B cell (primary cell): ENCODE results near the gene RAB3C. TPM values are rescaled to one million over a fixed set of nuclear protein-coding genes. Genes with fewer than 3 reads are reported as not detected.

ENCODE experiments used
- ATAC-seq: fragments of 200-7000 bp; cut with Tn5 transposase; one replicate; pipeline ENCODE4 v1.10.0; 2021; ENCODE audit warnings: low read depth, mild to moderate bottlenecking, moderate number of reproducible peaks, moderate library complexity
- CTCF ChIA-PET: fragments of 350-600 bp; sonication (Branson Sonifier 250); formaldehyde crosslinking; loops from one replicate; lab custom pipeline; 2021; ENCODE audit warnings: antibody characterized with exemption, inconsistent platforms; lab: Charles Lee
- POLR2A ChIA-PET: fragments of 350-600 bp; sonication (Branson Sonifier 250); formaldehyde crosslinking; loops from one replicate; lab custom pipeline; 2021; ENCODE audit warnings: antibody characterized with exemption; lab: Charles Lee
- DNase-seq: peaks from one replicate; pipeline ENCODE4 v3.0.0; 2013
- H2AFZ ChIP-seq: 2 replicates; pipeline ENCODE4 v1.6.1; 2012; ENCODE audit warnings: mild to moderate bottlenecking, low read depth, low read length; ENCODE audit not compliant: insufficient read depth, poor library complexity, severe bottlenecking
- H3K27ac ChIP-seq, 2 donors: 1 replicate in 1 of 2; 2 replicates in 1 of 2; pipeline ENCODE4 v1.5.1; 2012 to 2013; ENCODE audit warnings: low read length in 2 of 2, mild to moderate bottlenecking in 2 of 2, moderate library complexity in 1 of 2
- H3K27me3 ChIP-seq, 4 experiments: fragments of 200-600 bp in 1 of 4; sonication (generic) in 1 of 4; replicated peaks in 1 of 4; 1 replicate in 2 of 4; 2 replicates in 2 of 4; pipeline versions ENCODE4 v1.6.1 to v1.7.0; 2013 to 2016; ENCODE audit warnings: low read length in 3 of 4, mild to moderate bottlenecking in 2 of 4, mixed read lengths in 1 of 4, moderate library complexity in 1 of 4; ENCODE audit not compliant: insufficient read depth in 4 of 4, control insufficient read depth in 3 of 4; ENCODE audit errors: control extremely low read depth in 1 of 4
- H3K36me3 ChIP-seq, 2 experiments: replicated peaks in 1 of 2; 1 replicate in 1 of 2; 2 replicates in 1 of 2; pipeline versions ENCODE4 v1.6.1 to v1.7.1; 2013; ENCODE audit warnings: low read length in 1 of 2; ENCODE audit not compliant: insufficient read depth in 2 of 2, control insufficient read depth in 1 of 2; ENCODE audit errors: control extremely low read depth in 1 of 2, extremely low read depth in 1 of 2
- H3K4me1 ChIP-seq, 2 donors: fragments of 200-600 bp in 1 of 2; sonication (generic) in 1 of 2; 1 replicate in 1 of 2; 2 replicates in 1 of 2; pipeline versions ENCODE4 v1.5.1 to v1.6.1; 2013 to 2017; ENCODE audit warnings: low read length in 2 of 2; ENCODE audit not compliant: control insufficient read depth in 2 of 2, insufficient read depth in 2 of 2
- H3K4me2 ChIP-seq: replicated peaks from 2 replicates; pipeline ENCODE3; 2012; ENCODE audit warnings: mild to moderate bottlenecking, low read depth, low read length; ENCODE audit not compliant: poor library complexity, severe bottlenecking
- H3K4me3 ChIP-seq, 5 experiments: fragments of 200-600 bp in 1 of 5; sonication (generic) in 1 of 5; 1 replicate in 3 of 5; 2 replicates in 2 of 5; pipeline versions ENCODE4 v1.5.1 to v1.7.0; 2011 to 2016; ENCODE audit warnings: low read length in 4 of 5, mild to moderate bottlenecking in 4 of 5, low read depth in 2 of 5, control low read depth in 1 of 5, moderate library complexity in 1 of 5; ENCODE audit not compliant: insufficient read depth in 1 of 5; ENCODE audit errors: control extremely low read depth in 1 of 5, extremely low read depth in 1 of 5
- H3K79me2 ChIP-seq: fragments of 200-600 bp; sonication (generic); one replicate; pipeline ENCODE4 v1.6.0; 2016; ENCODE audit warnings: low read length; ENCODE audit not compliant: control insufficient read depth, insufficient read depth
- H3K9ac ChIP-seq: fragments of 200-600 bp; sonication (generic); 2 replicates; pipeline ENCODE4 v1.6.1; 2017; ENCODE audit warnings: mild to moderate bottlenecking, low read length, moderate library complexity
- H3K9me3 ChIP-seq, 3 donors: one replicate each; pipeline versions ENCODE4 v1.6.1 to v1.7.1; 2013; ENCODE audit warnings: low read length in 2 of 3; ENCODE audit not compliant: control insufficient read depth in 2 of 3, insufficient read depth in 1 of 3; ENCODE audit errors: control extremely low read depth in 1 of 3
- H4K20me1 ChIP-seq: 2 replicates; pipeline ENCODE4 v1.6.0; 2012; ENCODE audit warnings: mild to moderate bottlenecking, low read length; ENCODE audit not compliant: insufficient read depth, control insufficient read depth, poor library complexity, severe bottlenecking
- H3K27ac Mint-ChIP-seq: one replicate; pipeline ENCODE4 v1.8.0; 2021; ENCODE audit warnings: mixed read lengths
- H3K27me3 Mint-ChIP-seq: one replicate; pipeline ENCODE4 v1.8.0; 2021; ENCODE audit warnings: mixed read lengths
- H3K4me1 Mint-ChIP-seq: one replicate; pipeline ENCODE4 v1.8.0; 2021; ENCODE audit warnings: mixed read lengths
- H3K4me3 Mint-ChIP-seq: one replicate; pipeline ENCODE4 v1.8.0; 2021; ENCODE audit warnings: mixed read lengths
- H3K9me3 Mint-ChIP-seq: one replicate; pipeline ENCODE4 v1.8.0; 2022; ENCODE audit warnings: mixed read lengths; ENCODE audit not compliant: insufficient read depth
- EZH2 ChIP-seq: IDR thresholded peaks from 2 replicates; pipeline ENCODE4 v1.6.1; 2012; ENCODE audit warnings: borderline replicate concordance, low read depth, mild to moderate bottlenecking, moderate library complexity, low read length; ENCODE audit not compliant: insufficient read depth, poor library complexity, severe bottlenecking
- WGBS: methylation state at CpG from one replicate; pipeline ENCODE4 v1.1.5; 2013; ENCODE audit warnings: missing lambda C conversion rate; ENCODE audit not compliant: insufficient coverage; 5-methylcytosine and 5-hydroxymethylcytosine counted together
- intact Hi-C: fragments of 100-400 bp; cut with micrococcal nuclease; formaldehyde crosslinking; loops from one replicate; pipeline ENCODE4 v1.10.0; 2022
- polyA plus RNA-seq: library from polyadenylated mRNA; depleted of rRNA; stranded (reverse); fragments of >200 nt; gene quantifications from 2 replicates; pipeline ENCODE4 v1.2.3, GENCODE V29; 2012
- total RNA-seq, 2 donors: library from RNA; stranded (reverse); fragments of 120-200 nt in 1 of 2; gene quantifications; 1 replicate in 1 of 2; 2 replicates in 1 of 2; pipeline versions ENCODE4 v1.2.3 to v1.2.4, GENCODE V29; 2013 to 2022
- TF ChIP-seq, protein P1 (sequence below): fragments of 200-600 bp; IDR thresholded peaks from one replicate; pipeline ENCODE4 v1.8.0; 2022; ENCODE audit warnings: antibody characterized with exemption, mild to moderate bottlenecking

Gene RAB3C
- total and polyA plus RNA-seq, 2 donors (not counting 1 experiment from before 2014, with no cell fraction given): 0.20 to 0.58 TPM

DNA sequence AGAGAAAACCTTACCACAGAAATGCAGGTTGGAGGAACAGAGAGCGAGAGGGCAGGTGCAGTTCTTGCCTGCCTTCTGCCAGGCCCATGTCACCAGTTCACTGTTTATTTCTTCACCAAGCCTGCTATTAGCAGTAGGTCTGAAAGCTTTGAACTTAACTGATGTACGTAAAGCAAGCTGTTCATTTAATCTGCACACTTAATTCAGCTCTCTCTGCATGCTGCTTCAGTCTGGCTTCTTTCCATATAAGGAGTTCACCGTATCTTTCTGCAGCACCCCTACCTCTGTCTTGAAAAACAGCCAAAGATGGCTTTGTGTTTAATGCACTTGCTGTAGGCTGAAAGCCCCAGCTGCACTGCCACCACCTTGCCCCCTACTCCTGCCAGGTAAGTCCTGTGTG, 205.1 kb downstream of the RAB3C start:
- peaks cover 0 to 12% (median 0%) of the 10 kb centered on the region in 4 experiments for H3K27me3 ChIP-seq
- H3K27me3 Mint-ChIP-seq: peaks cover 13% of the 10 kb centered on the region
- no peaks in the 10 kb centered on the region for H3K4me1 ChIP-seq
- intact Hi-C loops: no loop called here
- no peak overlapping the region for H3K9ac ChIP-seq
- H4K20me1 ChIP-seq: no peaks in the 10 kb centered on the region
- ATAC-seq (no peak), DNase-seq (no peak)
- WGBS: 57% methylated on average over 3 of the region's 3 CpGs
- CTCF ChIA-PET: no interaction called here
- H3K79me2 ChIP-seq: no peaks in the 10 kb centered on the region
- TF ChIP-seq, protein P1, sequence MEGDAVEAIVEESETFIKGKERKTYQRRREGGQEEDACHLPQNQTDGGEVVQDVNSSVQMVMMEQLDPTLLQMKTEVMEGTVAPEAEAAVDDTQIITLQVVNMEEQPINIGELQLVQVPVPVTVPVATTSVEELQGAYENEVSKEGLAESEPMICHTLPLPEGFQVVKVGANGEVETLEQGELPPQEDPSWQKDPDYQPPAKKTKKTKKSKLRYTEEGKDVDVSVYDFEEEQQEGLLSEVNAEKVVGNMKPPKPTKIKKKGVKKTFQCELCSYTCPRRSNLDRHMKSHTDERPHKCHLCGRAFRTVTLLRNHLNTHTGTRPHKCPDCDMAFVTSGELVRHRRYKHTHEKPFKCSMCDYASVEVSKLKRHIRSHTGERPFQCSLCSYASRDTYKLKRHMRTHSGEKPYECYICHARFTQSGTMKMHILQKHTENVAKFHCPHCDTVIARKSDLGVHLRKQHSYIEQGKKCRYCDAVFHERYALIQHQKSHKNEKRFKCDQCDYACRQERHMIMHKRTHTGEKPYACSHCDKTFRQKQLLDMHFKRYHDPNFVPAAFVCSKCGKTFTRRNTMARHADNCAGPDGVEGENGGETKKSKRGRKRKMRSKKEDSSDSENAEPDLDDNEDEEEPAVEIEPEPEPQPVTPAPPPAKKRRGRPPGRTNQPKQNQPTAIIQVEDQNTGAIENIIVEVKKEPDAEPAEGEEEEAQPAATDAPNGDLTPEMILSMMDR: no peak
- no peak for TF ChIP-seq EZH2
- no peak overlapping the region for H3K27ac Mint-ChIP-seq
- H3K27ac ChIP-seq: no peak overlapping the region
- no peak overlapping the region for H3K4me2 ChIP-seq
- peaks cover 6% of the 10 kb centered on the region for H3K9me3 Mint-ChIP-seq
- peaks cover 0 to 8% (median 2%) of the 10 kb centered on the region in 3 donors for H3K9me3 ChIP-seq
- no peaks in the 10 kb centered on the region for H3K36me3 ChIP-seq
- peaks cover 4% of the 10 kb centered on the region for H3K4me1 Mint-ChIP-seq
- POLR2A ChIA-PET: no interaction called here
- H3K4me3 Mint-ChIP-seq: no peak overlapping the region
- no peak overlapping the region for H3K4me3 ChIP-seq
- H2AFZ ChIP-seq: no peak overlapping the region

DNA sequence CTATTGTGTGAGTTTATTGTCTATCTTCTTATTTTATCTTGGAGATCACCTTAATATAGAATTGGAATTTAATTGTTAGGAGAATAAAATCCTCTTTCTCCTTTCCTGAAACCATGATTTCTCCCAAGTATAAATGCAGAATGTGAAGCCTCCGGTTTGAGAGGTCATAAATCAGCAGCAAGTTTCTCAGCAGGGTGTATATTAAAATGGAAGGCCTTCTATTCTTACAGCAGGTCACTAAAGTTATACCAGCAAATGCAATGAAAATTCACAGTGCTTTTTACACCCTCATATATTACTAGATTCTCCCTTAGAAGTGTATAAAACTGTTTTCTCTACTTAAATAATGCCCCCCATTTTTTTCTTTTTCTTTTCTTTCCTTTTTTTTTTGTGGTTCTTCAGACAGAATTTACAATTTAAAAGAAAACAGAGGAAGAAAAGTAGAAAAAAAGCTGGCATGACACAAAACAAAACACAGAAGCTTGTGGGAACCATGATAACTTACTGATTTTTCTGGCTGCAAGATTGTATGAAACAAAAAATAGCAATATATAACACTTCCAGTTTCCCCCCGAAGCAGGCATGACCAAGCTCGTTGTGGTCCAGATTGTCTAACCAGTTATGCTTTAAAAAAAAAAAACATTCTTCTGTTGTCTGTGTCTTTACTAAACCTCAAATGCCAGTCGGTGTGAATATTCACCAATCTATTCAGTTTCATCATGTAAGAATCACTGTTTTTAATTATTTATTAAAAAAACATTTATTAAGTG, 211.2 kb downstream of the RAB3C start:
- no peak for ATAC-seq
- ChIA-PET POLR2A (no interaction called here), CTCF (interaction anchor here (0.7 kb wide), 1 partner anchor 317 kb away, joined by 3 read pairs; no protein-coding TSS in a partner anchor)
- Histone ChIP-seq H3K9ac (no peak overlapping the region), H3K79me2 (no peaks in the 10 kb centered on the region), H3K27me3 (peaks cover 0 to 8% (median 0%) of the 10 kb centered on the region in 4 experiments), H3K9me3 (no peaks in the 10 kb centered on the region), H2AFZ (no peak overlapping the region), H3K4me1 (no peaks in the 10 kb centered on the region), H3K36me3 (no peaks in the 10 kb centered on the region), H3K27ac (no peak overlapping the region), H3K4me2 (no peak overlapping the region), H3K4me3 (no peak overlapping the region), H4K20me1 (no peaks in the 10 kb centered on the region)
- DNase-seq: no peak
- WGBS: no CpG with 5 or more reads among the region's 4 CpGs
- intact Hi-C loops: no loop called here
- no peaks in the 10 kb centered on the region for H3K4me1 Mint-ChIP-seq
- no peak overlapping the region for H3K4me3 Mint-ChIP-seq
- TF ChIP-seq EZH2: no peak
- H3K9me3 Mint-ChIP-seq: no peaks in the 10 kb centered on the region
- peaks cover 9% of the 10 kb centered on the region for H3K27me3 Mint-ChIP-seq
- H3K27ac Mint-ChIP-seq: no peak overlapping the region
